Left lung (tissue), 10 donors: Measurements from ENCODE around the gene RNF144B. TPM values are rescaled to one million over a fixed set of nuclear protein-coding genes. Genes with fewer than 3 reads are reported as not detected.

ENCODE experiments used
- ATAC-seq: fragments of 200-7000 bp; cut with Tn5 transposase; one replicate; pipeline ENCODE4 v1.9.1; 2020; ENCODE audit warnings: moderate library complexity
- DNase-seq, 4 donors: peaks; one replicate each; pipeline ENCODE4 v3.0.0-alpha.2; 2013 to 2020
- H3K27ac ChIP-seq, 2 donors: fragments of 200-600 bp; sonication (generic) in 1 of 2; one replicate each; pipeline versions ENCODE4 v1.5.0 to v1.8.0; 2020 to 2021
- H3K27me3 ChIP-seq, 2 donors: fragments of 200-600 bp; sonication (generic) in 1 of 2; one replicate each; pipeline versions ENCODE4 v1.5.0 to v1.8.0; 2020 to 2021
- H3K36me3 ChIP-seq, 2 donors: fragments of 200-600 bp; sonication (generic) in 1 of 2; one replicate each; pipeline versions ENCODE4 v1.5.0 to v1.8.0; 2020 to 2021
- H3K4me1 ChIP-seq, 2 donors: fragments of 200-600 bp; one replicate each; pipeline ENCODE4 v1.8.0; 2021
- H3K4me3 ChIP-seq, 2 donors: fragments of 200-600 bp; sonication (generic) in 1 of 2; one replicate each; pipeline versions ENCODE4 v1.5.0 to v1.8.0; 2020 to 2021; ENCODE audit warnings: mild to moderate bottlenecking in 1 of 2
- H3K9me3 ChIP-seq, 2 donors: fragments of 200-600 bp; sonication (generic) in 1 of 2; one replicate each; pipeline versions ENCODE4 v1.5.0 to v1.8.0; 2020 to 2021
- intact Hi-C, 2 donors: fragments of 100-400 bp; cut with DNase I; formaldehyde crosslinking; loops; one replicate each; pipeline versions ENCODE4 v1.11.2 to v1.14.2; 2022
- polyA plus RNA-seq, 6 donors: library from polyadenylated mRNA; unstranded; fragments of 120-200 nt; gene quantifications; one replicate each; pipeline ENCODE4 v1.2.1, GENCODE V29; 2013; ENCODE audit not compliant: insufficient read length in 6 of 6
- total RNA-seq, 2 donors: library from RNA; stranded (reverse); fragmentation: NEBNext Ultra II Directional; extraction: Animal tissue kit (Norgen Biotek cat#: 25700); gene quantifications; one replicate each; pipeline ENCODE4 v1.2.1, GENCODE V29; 2021
- TF ChIP-seq, protein P1 (sequence below), 2 donors: fragments of 200-600 bp; sonication (generic) in 1 of 2; IDR thresholded peaks; one replicate each; pipeline versions ENCODE4 v1.5.0 to v1.8.0; 2021; ENCODE audit warnings: antibody characterized with exemption in 2 of 2
- donor health status: DM: no; HTN: yes; CAD: no.
- donor health status: DM: no; HTN: no; CAD: no.

RNF144B gene
- total and polyA plus RNA-seq, 8 donors: 13.9 to 74.8 (median 20.1) TPM

DNA sequence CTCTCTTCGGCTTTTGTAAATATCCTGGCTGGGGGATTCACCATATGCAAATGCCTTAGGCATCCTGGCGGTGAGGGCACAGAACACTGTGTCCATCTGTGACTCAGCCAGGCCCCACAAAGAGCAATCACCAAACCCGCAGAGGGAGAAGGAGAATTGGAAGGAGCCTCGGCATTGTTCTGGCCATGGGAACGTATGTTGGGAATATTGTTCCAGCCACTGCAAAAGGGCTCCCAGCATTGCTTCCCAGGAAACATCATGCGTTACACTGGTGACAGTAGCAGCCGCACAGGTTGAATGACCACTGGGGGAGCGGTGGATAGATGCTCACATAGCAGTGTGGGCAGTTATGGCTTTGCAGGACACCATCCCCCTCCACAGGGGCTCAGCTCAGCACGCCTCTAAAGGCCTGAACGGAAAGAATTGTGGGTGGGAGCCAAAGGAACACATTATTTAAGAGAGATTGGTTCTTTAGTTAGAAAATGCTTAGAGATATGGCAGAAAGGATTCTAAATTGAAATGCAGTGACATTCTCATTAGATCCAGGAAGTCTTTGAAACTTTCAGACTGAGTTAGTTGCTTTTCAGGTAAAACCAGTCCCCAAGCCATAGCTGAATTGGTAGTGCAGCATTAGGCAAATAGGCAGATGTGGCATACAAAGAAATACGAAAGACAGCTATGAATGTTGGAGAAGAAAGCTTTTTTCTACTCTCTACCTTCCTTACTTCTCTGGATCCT is 104.3 kb downstream of the RNF144B start:
- Histone ChIP-seq H3K4me1 (peaks cover 0 to 5% of the 10 kb centered on the region in 2 donors), H3K4me3 (no peak overlapping the region), H3K27ac (no peak overlapping the region), H3K36me3 (no peaks in the 10 kb centered on the region), H3K27me3 (no peaks in the 10 kb centered on the region), H3K9me3 (no peaks in the 10 kb centered on the region)
- DNase-seq (peak in 1 of 4 donors; percentile 44), ATAC-seq (no peak)
- intact Hi-C loops: loop anchor here in 1 of 2 donors (10.0 kb wide), 1 partner anchor 157 kb away; no protein-coding TSS in a partner anchor
- TF ChIP-seq, protein P1, sequence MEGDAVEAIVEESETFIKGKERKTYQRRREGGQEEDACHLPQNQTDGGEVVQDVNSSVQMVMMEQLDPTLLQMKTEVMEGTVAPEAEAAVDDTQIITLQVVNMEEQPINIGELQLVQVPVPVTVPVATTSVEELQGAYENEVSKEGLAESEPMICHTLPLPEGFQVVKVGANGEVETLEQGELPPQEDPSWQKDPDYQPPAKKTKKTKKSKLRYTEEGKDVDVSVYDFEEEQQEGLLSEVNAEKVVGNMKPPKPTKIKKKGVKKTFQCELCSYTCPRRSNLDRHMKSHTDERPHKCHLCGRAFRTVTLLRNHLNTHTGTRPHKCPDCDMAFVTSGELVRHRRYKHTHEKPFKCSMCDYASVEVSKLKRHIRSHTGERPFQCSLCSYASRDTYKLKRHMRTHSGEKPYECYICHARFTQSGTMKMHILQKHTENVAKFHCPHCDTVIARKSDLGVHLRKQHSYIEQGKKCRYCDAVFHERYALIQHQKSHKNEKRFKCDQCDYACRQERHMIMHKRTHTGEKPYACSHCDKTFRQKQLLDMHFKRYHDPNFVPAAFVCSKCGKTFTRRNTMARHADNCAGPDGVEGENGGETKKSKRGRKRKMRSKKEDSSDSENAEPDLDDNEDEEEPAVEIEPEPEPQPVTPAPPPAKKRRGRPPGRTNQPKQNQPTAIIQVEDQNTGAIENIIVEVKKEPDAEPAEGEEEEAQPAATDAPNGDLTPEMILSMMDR (IDR thresholded peaks at IDR 0.05): no peak

DNA sequence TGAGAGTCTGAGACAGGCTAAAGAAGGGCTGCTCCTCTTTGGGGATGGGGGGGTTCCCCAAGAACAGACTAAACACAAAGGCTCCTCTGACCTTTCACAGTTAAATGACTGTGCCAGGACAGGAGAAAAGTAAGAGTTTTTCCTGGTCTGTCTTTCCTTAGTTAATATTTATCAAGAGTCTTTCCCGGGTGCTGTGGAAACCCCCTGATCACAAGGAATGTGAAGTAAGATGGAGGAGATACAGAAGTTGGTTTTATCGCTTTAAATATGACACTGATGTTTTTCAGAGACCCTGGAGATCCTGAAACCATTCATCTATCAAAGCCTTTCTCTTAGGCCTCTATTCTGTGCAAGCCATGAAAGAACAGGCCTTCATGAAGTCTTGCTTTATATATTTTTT is 105.8 kb downstream of the RNF144B start:
- Histone ChIP-seq H3K27me3 (no peaks in the 10 kb centered on the region), H3K4me1 (peaks cover 0 to 5% of the 10 kb centered on the region in 2 donors), H3K36me3 (no peaks in the 10 kb centered on the region), H3K9me3 (no peaks in the 10 kb centered on the region), H3K4me3 (no peak overlapping the region), H3K27ac (peak overlapping the region; percentile 46 to 54)
- DNase-seq (no peak), ATAC-seq (no peak)
- intact Hi-C loops: loop anchor here in 1 of 2 donors (10.0 kb wide), 1 partner anchor 158 kb away; no protein-coding TSS in a partner anchor
- TF ChIP-seq, protein P1 (IDR thresholded peaks at IDR 0.05): no peak

DNA sequence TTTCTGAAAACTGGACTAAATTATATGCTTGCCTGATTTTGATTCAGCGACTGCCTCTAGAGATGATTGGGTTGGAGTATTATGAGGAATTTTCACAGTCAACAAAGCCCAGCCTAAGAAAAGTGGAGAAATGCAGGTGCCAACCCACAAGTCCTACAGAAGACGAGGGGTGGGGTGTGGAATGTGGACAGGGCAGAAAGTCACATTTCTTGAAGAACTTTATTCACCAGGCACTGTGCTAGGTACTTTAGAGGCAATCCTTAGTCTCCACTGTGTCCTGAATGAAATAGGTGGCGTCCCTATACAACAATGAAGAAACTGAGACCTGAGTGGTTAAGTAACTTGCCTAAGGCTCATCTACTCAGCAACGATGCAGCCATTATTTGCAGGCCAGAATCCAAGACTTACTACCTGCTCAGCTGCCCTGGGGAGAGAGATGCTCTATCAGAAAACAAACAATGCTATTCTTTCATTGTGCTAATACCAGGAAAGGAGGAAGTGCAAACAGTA is 106.3 kb downstream of the RNF144B start:
- H3K27me3 ChIP-seq: no peaks in the 10 kb centered on the region
- peak overlapping the region; percentile 5 to 46 for H3K27ac ChIP-seq
- ATAC-seq (peak; percentile 87), DNase-seq (peak in 1 of 4 donors; percentile 43)
- H3K36me3 ChIP-seq: no peaks in the 10 kb centered on the region
- no peaks in the 10 kb centered on the region for H3K9me3 ChIP-seq
- intact Hi-C loops: loop anchor here in 1 of 2 donors (10.0 kb wide), 1 partner anchor 159 kb away; no protein-coding TSS in a partner anchor
- no peak overlapping the region for H3K4me3 ChIP-seq
- peaks cover 0 to 5% of the 10 kb centered on the region in 2 donors for H3K4me1 ChIP-seq
- TF ChIP-seq, protein P1 (IDR thresholded peaks at IDR 0.05): no peak

DNA sequence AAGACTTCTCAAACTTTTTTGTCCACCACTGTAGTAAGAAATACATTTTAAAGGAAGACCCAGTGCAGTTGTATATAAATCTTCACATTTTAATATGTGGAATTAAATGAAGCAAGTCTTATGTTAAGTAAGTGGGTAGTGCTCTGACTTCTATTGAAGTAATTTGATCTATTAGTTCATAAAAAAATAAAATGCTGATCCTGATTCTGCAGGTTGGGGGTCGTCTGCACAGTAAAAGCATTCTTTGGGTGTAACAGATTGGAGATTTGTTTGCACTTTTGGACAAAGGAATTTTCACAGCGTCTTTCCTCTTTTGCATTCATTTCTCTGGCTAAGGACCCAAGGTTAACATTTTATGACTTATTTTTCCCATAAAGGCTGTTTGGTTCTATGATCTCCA is 106.8 kb downstream of the RNF144B start:
- Histone ChIP-seq H3K27me3 (no peaks in the 10 kb centered on the region), H3K36me3 (no peaks in the 10 kb centered on the region), H3K27ac (peak overlapping the region; percentile 5 to 41), H3K4me1 (peaks cover 0 to 5% of the 10 kb centered on the region in 2 donors), H3K4me3 (no peak overlapping the region), H3K9me3 (no peaks in the 10 kb centered on the region)
- no peak for DNase-seq
- TF ChIP-seq, protein P1 (IDR thresholded peaks at IDR 0.05): no peak
- intact Hi-C loops: loop anchor here in 1 of 2 donors (10.0 kb wide), 1 partner anchor 159 kb away; no protein-coding TSS in a partner anchor
- ATAC-seq: no peak

DNA sequence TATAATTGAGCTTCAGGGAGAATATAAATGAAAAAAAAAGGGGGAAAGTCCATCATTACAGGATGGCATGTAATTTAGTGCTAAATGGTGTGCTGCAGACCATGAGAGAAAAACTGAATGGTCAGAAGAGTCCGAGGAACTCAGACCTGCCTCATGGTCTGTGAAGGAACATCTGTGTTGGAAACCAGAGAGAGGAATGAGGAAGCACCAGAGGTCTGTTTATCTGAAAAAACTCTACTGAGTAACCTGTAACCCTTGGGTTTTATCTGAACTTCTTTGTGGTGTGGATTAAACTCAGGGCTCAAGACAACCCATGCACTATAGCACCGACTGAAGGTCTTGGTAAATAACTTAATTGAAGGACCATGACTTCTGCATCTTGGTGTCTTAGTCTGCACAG is 108.1 kb downstream of the RNF144B start:
- intact Hi-C loops: loop anchor here in 1 of 2 donors (10.0 kb wide), 1 partner anchor 160 kb away; no protein-coding TSS in a partner anchor
- H3K9me3 ChIP-seq: no peaks in the 10 kb centered on the region
- ATAC-seq: no peak

More for the DNA sequence above, 108.1 kb downstream of the RNF144B start:
- Histone ChIP-seq H3K4me1 (peaks cover 0 to under 1% of the 10 kb centered on the region in 2 donors), H3K27ac (no peak overlapping the region), H3K36me3 (no peaks in the 10 kb centered on the region), H3K27me3 (no peaks in the 10 kb centered on the region), H3K4me3 (no peak overlapping the region)
- DNase-seq: no peak
- TF ChIP-seq, protein P1 (IDR thresholded peaks at IDR 0.05): no peak
